ENCODE data around the gene EPDR1. TPM values are rescaled to one million over a fixed set of nuclear protein-coding genes. Genes with fewer than 3 reads are reported as not detected.

EPDR1 gene
- total RNA-seq (2021) (20.8 and 24.6 TPM in 2 replicates), Bru-seq, nascent RNA (percentile 49 among the genes with signal in this experiment), BruChase-seq, experiment 1, labeled RNA remaining after a 2-hour chase (percentile 47 among the genes with signal in this experiment), BruChase-seq, experiment 2, labeled RNA remaining after a 6-hour chase (percentile 45 among the genes with signal in this experiment)
- long read RNA-seq, transcript EPDR1-201 (3 exons, 2,599 nt), result major isoform, 46 of 61 reads
- long read RNA-seq, transcript EPDR1-202 (2 exons, 638 nt), result minor isoform, 9 of 61 reads
- long read RNA-seq, partial matches to known transcripts, result 0 of 61 reads
- long read RNA-seq, other reads (novel, unspliced or antisense), result 6 of 61 reads

DNA sequence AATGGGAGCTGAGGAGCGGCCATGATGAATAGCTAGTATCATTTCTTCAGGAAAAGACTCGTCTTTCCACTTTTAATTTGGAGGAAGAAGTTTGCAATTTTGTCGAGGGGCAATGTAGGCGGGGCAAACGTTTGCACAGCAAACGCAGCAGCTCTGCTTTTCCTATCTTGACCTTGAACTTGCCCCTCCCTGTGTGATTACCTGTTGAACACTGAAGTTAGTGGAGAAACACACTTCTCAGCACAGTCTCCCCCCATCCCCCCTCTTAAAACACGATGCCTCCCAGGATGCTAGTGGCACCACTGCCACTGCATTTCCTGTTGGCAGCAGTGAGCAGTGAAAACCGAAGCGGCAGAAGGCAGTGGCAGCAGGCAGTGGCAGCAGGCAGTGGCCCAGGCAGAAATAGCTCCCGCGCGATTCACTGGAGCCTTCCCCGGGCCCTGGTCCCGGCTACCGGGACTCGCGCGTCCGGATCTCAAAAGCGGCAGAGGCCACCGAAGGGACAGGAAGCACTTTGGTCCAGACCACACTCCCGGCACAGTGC, at the start of gene EPDR1:
EPDR1 (plus strand) TSS at position 336 of the 544 bp plus-strand sequence. CDS start 300 bp downstream, outside the sequence.
- peaks cover 21% of the 10 kb centered on the region for H3K4me1 ChIP-seq (ENCODE audit: insufficient read depth, low read length, poor library complexity, severe bottlenecking)
- H3K9me3 ChIP-seq (ENCODE audit: low read depth, low read length, poor library complexity, severe bottlenecking), result no peaks in the 10 kb centered on the region
- no peaks in the 10 kb centered on the region for H3K36me3 ChIP-seq (ENCODE audit: insufficient read depth, low read length, poor library complexity, severe bottlenecking)
- ChIA-PET POLR2A (ENCODE audit: low non-redundant PET) (no interaction called here), CTCF (no interaction called here)
- intact Hi-C loops (cut with micrococcal nuclease; ENCODE audit: unreplicated experiment), result loop anchor here (5.0 kb wide), 1 partner anchor 297 kb away; no protein-coding TSS in a partner anchor
- no TSS peak for BruUV-seq (replicated peaks)
- H3K27me3 ChIP-seq (replicated peaks; ENCODE audit: insufficient read depth, low read depth, low read length, poor library complexity), result peaks cover 28% of the 10 kb centered on the region
- peak within 1 kb of the TSS; percentile 81 for H3K27ac ChIP-seq (ENCODE audit: low read depth, low read length, poor library complexity, severe bottlenecking)
- H3K4me3 ChIP-seq (ENCODE audit: low read depth, low read length, poor library complexity, severe bottlenecking), result peak within 1 kb of the TSS; percentile 79
- peak; percentile 88 for DNase-seq (ENCODE audit: low spot score)
- TF ChIP-seq, protein P1, sequence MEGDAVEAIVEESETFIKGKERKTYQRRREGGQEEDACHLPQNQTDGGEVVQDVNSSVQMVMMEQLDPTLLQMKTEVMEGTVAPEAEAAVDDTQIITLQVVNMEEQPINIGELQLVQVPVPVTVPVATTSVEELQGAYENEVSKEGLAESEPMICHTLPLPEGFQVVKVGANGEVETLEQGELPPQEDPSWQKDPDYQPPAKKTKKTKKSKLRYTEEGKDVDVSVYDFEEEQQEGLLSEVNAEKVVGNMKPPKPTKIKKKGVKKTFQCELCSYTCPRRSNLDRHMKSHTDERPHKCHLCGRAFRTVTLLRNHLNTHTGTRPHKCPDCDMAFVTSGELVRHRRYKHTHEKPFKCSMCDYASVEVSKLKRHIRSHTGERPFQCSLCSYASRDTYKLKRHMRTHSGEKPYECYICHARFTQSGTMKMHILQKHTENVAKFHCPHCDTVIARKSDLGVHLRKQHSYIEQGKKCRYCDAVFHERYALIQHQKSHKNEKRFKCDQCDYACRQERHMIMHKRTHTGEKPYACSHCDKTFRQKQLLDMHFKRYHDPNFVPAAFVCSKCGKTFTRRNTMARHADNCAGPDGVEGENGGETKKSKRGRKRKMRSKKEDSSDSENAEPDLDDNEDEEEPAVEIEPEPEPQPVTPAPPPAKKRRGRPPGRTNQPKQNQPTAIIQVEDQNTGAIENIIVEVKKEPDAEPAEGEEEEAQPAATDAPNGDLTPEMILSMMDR (conservative IDR thresholded peaks at IDR 0.05; ENCODE audit: low read depth, low read length), result peak; percentile 45
- no peak for TF ChIP-seq EZH2 (IDR thresholded peaks at IDR 0.05; ENCODE audit: borderline replicate concordance, low read depth, low read length, poor library complexity, severe bottlenecking)

DNA sequence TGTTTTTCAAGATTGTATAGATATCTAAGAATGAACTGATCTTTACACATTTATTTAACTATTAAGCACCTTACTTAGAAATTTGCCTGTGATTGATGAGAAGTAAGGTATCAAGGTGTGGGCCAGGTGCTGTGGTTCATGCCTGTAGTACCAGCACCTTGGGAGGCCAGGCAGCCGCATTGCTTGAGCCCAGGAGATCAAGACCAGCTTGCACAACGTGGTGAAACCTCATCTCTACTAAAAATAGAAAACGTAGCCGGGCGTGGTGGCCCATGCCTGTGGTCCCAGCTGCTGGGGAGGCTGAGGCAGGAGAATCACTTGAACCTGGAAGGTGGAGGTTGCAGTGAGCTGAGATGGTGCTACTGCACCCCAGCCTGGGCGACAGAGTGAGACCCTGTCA, 38.4 kb upstream of the EPDR1 start:
- no peaks in the 10 kb centered on the region for H3K4me1 ChIP-seq (ENCODE audit: insufficient read depth, low read length, poor library complexity, severe bottlenecking)
- H3K27ac ChIP-seq (ENCODE audit: low read depth, low read length, poor library complexity, severe bottlenecking), result no peak overlapping the region
- no TSS peak for BruUV-seq (replicated peaks)
- TF ChIP-seq, protein P1 (conservative IDR thresholded peaks at IDR 0.05; ENCODE audit: low read depth, low read length), result no peak
- TF ChIP-seq EZH2 (IDR thresholded peaks at IDR 0.05; ENCODE audit: borderline replicate concordance, low read depth, low read length, poor library complexity, severe bottlenecking), result no peak
- no peaks in the 10 kb centered on the region for H3K36me3 ChIP-seq (ENCODE audit: insufficient read depth, low read length, poor library complexity, severe bottlenecking)
- H3K9me3 ChIP-seq (ENCODE audit: low read depth, low read length, poor library complexity, severe bottlenecking), result no peaks in the 10 kb centered on the region
- H3K4me3 ChIP-seq (ENCODE audit: low read depth, low read length, poor library complexity, severe bottlenecking), result no peak overlapping the region
- DNase-seq (ENCODE audit: low spot score), result no peak
- intact Hi-C loops (cut with micrococcal nuclease; ENCODE audit: unreplicated experiment), result no loop called here
- ChIA-PET POLR2A (ENCODE audit: low non-redundant PET) (no interaction called here), CTCF (no interaction called here)
- H3K27me3 ChIP-seq (replicated peaks; ENCODE audit: insufficient read depth, low read depth, low read length, poor library complexity), result peaks cover 5% of the 10 kb centered on the region

DNA sequence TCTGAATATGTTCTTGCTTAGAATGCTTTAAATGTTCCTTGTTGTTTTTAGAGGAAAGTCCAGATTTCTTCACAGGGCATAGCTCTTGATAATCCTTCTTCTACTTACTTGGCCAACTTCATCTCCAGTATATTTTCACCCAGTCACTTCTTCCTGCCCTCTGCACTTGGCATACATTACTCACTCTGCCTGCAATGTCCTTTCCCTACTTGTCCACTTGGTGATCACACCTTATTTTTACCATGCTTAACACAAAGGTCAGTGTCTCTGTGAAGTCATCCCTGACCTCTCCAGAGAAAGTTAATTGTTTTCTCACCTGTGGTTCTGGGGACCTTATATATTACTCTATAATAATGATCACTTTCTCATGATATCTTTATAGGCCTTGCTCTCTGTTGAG, 27.1 kb upstream of the EPDR1 start:
- POLR2A ChIA-PET (ENCODE audit: low non-redundant PET), result no interaction called here
- no TSS peak for BruUV-seq (replicated peaks)

More for the DNA sequence above, 27.1 kb upstream of the EPDR1 start:
- TF ChIP-seq, protein P1 (conservative IDR thresholded peaks at IDR 0.05; ENCODE audit: low read depth, low read length), result no peak
- TF ChIP-seq EZH2 (IDR thresholded peaks at IDR 0.05; ENCODE audit: borderline replicate concordance, low read depth, low read length, poor library complexity, severe bottlenecking), result no peak
- Histone ChIP-seq H3K27me3 (replicated peaks; ENCODE audit: insufficient read depth, low read depth, low read length, poor library complexity) (no peaks in the 10 kb centered on the region), H3K9me3 (ENCODE audit: low read depth, low read length, poor library complexity, severe bottlenecking) (no peaks in the 10 kb centered on the region), H3K36me3 (ENCODE audit: insufficient read depth, low read length, poor library complexity, severe bottlenecking) (no peaks in the 10 kb centered on the region), H3K4me1 (ENCODE audit: insufficient read depth, low read length, poor library complexity, severe bottlenecking) (no peaks in the 10 kb centered on the region), H3K27ac (ENCODE audit: low read depth, low read length, poor library complexity, severe bottlenecking) (no peak overlapping the region), H3K4me3 (ENCODE audit: low read depth, low read length, poor library complexity, severe bottlenecking) (no peak overlapping the region)
- intact Hi-C loops (cut with micrococcal nuclease; ENCODE audit: unreplicated experiment), result no loop called here
- CTCF ChIA-PET, result interaction anchor here (0.7 kb wide), 1 partner anchor 10 kb away, joined by 3 read pairs; no protein-coding TSS in a partner anchor
- no peak for DNase-seq (ENCODE audit: low spot score)
